ENCODE data around the gene HSPA1L. TPM values are rescaled to one million over a fixed set of nuclear protein-coding genes. Genes with fewer than 3 reads are reported as not detected.

The HSPA1L gene
- total RNA-seq, 1 donor from 2014 or later: 1.2 TPM

DNA sequence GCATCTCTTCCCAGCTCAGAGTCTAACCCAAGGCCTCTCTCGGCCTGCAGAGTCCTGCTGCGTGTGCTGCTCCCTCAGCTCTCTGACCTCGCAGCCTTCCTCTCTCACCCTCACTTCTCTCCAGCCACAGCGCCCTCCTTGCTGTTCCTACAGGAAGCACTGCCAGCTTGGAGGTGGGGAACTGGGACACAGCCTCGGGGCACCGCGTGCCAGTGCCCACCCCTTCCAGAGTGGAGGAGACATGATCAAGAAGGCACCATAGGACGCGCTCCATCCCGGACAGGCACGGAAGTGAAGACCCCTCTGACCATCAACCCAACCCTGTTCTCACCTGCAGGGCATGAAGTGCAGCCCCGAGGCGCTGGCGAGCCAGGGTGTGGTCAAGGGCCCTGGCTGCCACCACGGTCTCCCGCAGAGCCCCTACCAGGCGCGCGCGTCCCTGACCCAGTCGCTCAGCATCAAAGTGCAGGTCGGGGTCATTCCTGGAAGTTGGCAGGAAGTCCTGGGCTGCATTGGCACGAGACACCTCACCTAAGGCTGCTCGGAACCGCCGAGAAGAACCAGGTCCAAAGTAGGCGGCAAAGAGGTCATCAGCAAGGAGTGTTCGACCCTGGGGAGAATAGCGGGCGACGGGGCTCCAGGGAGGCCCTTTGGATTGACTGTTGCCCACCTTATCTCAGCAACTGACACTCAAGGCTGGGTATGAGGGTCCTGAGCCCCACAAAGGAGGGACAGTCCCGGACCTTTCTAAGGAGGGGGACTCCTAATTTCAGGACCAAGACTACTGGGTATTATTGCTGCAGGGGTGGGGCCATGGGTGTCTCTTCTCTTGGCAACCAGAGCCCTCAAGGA, 39.2 kb downstream of the HSPA1L start:
- H3K4me3 Mint-ChIP-seq: peak overlapping the region; percentile 50
- POLR2A ChIA-PET: interaction anchor here (0.8 to 1.6 kb wide), 3 partner anchors 15 to 38 kb away, joined by 3 to 4 read pairs (median 3); partner anchors contain the start of gene LSM2
- CTCF ChIA-PET: interaction anchor here (0.7 kb wide), 1 partner anchor 15 kb away, joined by 3 read pairs; no protein-coding TSS in a partner anchor
- peaks cover 34% of the 10 kb centered on the region for H3K4me1 Mint-ChIP-seq
- peaks cover 26% of the 10 kb centered on the region for H3K36me3 Mint-ChIP-seq (ENCODE audit: low read depth)
- H3K9me3 Mint-ChIP-seq: no peaks in the 10 kb centered on the region
- H3K27ac Mint-ChIP-seq: peak overlapping the region; percentile 72
- DNase-seq (no peak), ATAC-seq (ENCODE audit: low read depth) (no peak)
- H3K27me3 Mint-ChIP-seq: no peaks in the 10 kb centered on the region
- intact Hi-C loops (cut with micrococcal nuclease): no loop called here
- TF ChIP-seq, protein P1, sequence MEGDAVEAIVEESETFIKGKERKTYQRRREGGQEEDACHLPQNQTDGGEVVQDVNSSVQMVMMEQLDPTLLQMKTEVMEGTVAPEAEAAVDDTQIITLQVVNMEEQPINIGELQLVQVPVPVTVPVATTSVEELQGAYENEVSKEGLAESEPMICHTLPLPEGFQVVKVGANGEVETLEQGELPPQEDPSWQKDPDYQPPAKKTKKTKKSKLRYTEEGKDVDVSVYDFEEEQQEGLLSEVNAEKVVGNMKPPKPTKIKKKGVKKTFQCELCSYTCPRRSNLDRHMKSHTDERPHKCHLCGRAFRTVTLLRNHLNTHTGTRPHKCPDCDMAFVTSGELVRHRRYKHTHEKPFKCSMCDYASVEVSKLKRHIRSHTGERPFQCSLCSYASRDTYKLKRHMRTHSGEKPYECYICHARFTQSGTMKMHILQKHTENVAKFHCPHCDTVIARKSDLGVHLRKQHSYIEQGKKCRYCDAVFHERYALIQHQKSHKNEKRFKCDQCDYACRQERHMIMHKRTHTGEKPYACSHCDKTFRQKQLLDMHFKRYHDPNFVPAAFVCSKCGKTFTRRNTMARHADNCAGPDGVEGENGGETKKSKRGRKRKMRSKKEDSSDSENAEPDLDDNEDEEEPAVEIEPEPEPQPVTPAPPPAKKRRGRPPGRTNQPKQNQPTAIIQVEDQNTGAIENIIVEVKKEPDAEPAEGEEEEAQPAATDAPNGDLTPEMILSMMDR (IDR thresholded peaks at IDR 0.05): no peak

DNA sequence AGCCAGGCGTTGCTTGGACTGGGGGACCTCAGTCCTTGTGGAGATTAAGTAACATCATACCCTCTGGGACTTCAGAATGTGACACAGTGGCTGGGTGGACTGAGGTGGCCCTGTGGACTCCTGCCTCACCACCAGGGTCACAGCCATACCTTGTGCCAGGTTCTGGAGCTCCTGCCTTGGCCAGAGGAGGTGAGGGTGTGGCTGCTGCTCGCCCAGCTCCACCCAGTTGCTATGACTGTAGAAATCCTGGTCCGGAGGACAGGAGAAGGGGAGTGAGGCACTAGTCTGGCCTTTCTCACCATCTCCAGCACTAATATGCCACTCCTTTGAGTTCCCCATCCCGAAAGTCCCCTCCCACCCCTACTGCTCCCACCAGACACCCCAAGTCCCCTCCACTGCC, 39.9 kb downstream of the HSPA1L start:
- ChIA-PET CTCF (interaction anchor here (0.7 kb wide), 1 partner anchor 16 kb away, joined by 3 read pairs; no protein-coding TSS in a partner anchor), POLR2A (interaction anchor here (0.6 to 0.9 kb wide), 3 partner anchors 16 to 72 kb away, joined by 3 read pairs; partner anchors contain the start of genes ABHD16A and LSM2)
- ATAC-seq (ENCODE audit: low read depth) (no peak), DNase-seq (no peak)
- H3K4me1 Mint-ChIP-seq: peaks cover 34% of the 10 kb centered on the region
- H3K9me3 Mint-ChIP-seq: no peaks in the 10 kb centered on the region
- TF ChIP-seq, protein P1 (IDR thresholded peaks at IDR 0.05): no peak
- no peak overlapping the region for H3K4me3 Mint-ChIP-seq
- H3K36me3 Mint-ChIP-seq (ENCODE audit: low read depth): peaks cover 20% of the 10 kb centered on the region
- intact Hi-C loops (cut with micrococcal nuclease): no loop called here
- H3K27ac Mint-ChIP-seq: no peak overlapping the region
- H3K27me3 Mint-ChIP-seq: no peaks in the 10 kb centered on the region

GRCh38 chr6:31771992-31772358, 43.1 kb downstream of the HSPA1L start:
- intact Hi-C loops (cut with micrococcal nuclease): no loop called here
- Mint-ChIP-seq H3K9me3 (no peaks in the 10 kb centered on the region), H3K36me3 (ENCODE audit: low read depth) (peaks cover under 1% of the 10 kb centered on the region), H3K4me3 (no peak overlapping the region), H3K27me3 (no peaks in the 10 kb centered on the region), H3K4me1 (peaks cover 32% of the 10 kb centered on the region), H3K27ac (no peak overlapping the region)
- DNase-seq: no peak
- no peak for ATAC-seq (ENCODE audit: low read depth)
- ChIA-PET CTCF (interaction anchor here (1.3 kb wide), 1 partner anchor 43 kb away, joined by 3 read pairs; the partner anchor contains the start of gene DDAH2), POLR2A (interaction anchor here (0.6 to 0.7 kb wide), 3 partner anchors 12 to 1500 kb away, joined by 4 to 9 read pairs (median 4); partner anchors contain the start of gene RPS18)
- TF ChIP-seq, protein P1 (IDR thresholded peaks at IDR 0.05): no peak

DNA sequence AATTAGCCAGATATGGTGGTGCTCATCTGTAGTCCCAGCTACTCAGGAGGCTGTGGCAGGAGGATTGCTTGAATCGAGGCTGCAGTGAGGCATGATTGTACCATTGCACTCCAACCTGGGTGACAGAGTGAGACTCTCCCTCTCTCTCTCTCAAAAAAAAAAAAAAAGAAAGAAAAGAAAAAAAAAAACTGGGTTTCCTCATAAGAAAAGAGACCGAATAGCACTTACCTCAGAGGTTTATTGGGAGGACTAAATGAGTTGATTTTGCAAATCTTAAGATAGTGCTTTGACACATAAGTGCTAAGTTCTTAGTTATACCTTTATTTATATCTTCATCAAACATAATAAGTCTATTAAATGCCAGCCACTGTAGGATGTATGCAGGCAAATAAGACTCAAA, 44.2 kb downstream of the HSPA1L start:
- Mint-ChIP-seq H3K27ac (no peak overlapping the region), H3K36me3 (ENCODE audit: low read depth) (no peaks in the 10 kb centered on the region), H3K4me1 (peaks cover 22% of the 10 kb centered on the region), H3K27me3 (no peaks in the 10 kb centered on the region), H3K9me3 (no peaks in the 10 kb centered on the region), H3K4me3 (no peak overlapping the region)
- TF ChIP-seq, protein P1 (IDR thresholded peaks at IDR 0.05): no peak
- ATAC-seq (ENCODE audit: low read depth): no peak
- no peak for DNase-seq
- ChIA-PET POLR2A (interaction anchor here (0.6 to 2.0 kb wide), 7 partner anchors 25 to 110 kb away, joined by 3 to 14 read pairs (median 5); partner anchors contain the start of genes MSH5 and VARS1), CTCF (interaction anchor here (0.7 to 2.7 kb wide), 5 partner anchors 21 to 90 kb away, joined by 3 to 49 read pairs (median 9); partner anchors contain the start of genes DDAH2, LY6G5C and MSH5)
- intact Hi-C loops (cut with micrococcal nuclease): loop anchor here (1.0 kb wide), 2 partner anchors 59 to 91 kb away; no protein-coding TSS in a partner anchor

Data from activated B cell treated with CpG ODN at 0.5 μM for 24 hours (primary cell).